DOHH2 (cell line): ENCODE measurements around the gene RAB43.

Source experiments
- H3F3A ChIP-seq: fragments of 200-600 bp; sonication (generic), shearing (Covaris generic); 2 replicates; pipeline ENCODE4 v1.6.0; 2016; ENCODE audit warnings: antibody characterized with exemption, mild to moderate bottlenecking; ENCODE audit not compliant: control insufficient read depth, insufficient read depth
- H3K27ac ChIP-seq: fragments of 200-600 bp; sonication (generic); 2 replicates; pipeline ENCODE4 v1.5.1; 2014; ENCODE audit warnings: low read depth, mild to moderate bottlenecking, low read length, moderate library complexity
- H3K27me3 ChIP-seq: fragments of 200-600 bp; sonication (generic); 2 replicates; pipeline ENCODE4 v1.6.1; 2014; ENCODE audit warnings: mild to moderate bottlenecking, low read length, mixed read lengths; ENCODE audit not compliant: control insufficient read depth
- H3K36me3 ChIP-seq: fragments of 200-600 bp; sonication (generic); 2 replicates; pipeline ENCODE4 v1.6.1; 2014; ENCODE audit warnings: mild to moderate bottlenecking, low read length, moderate library complexity, mixed read lengths; ENCODE audit not compliant: control insufficient read depth
- H3K4me1 ChIP-seq: fragments of 200-600 bp; sonication (generic); 2 replicates; pipeline ENCODE4 v1.6.1; 2014; ENCODE audit warnings: mild to moderate bottlenecking, low read length, mixed read lengths; ENCODE audit not compliant: control insufficient read depth
- H3K4me2 ChIP-seq: fragments of 200-600 bp; sonication (generic); 2 replicates; pipeline ENCODE4 v1.6.0; 2014; ENCODE audit warnings: mild to moderate bottlenecking, low read length, moderate library complexity
- H3K4me3 ChIP-seq: fragments of 200-600 bp; sonication (generic); 2 replicates; pipeline ENCODE4 v1.5.1; 2014; ENCODE audit warnings: mild to moderate bottlenecking, low read length, mixed read lengths
- H3K79me2 ChIP-seq: fragments of 200-600 bp; sonication (generic); 2 replicates; pipeline ENCODE4 v1.6.1; 2014; ENCODE audit warnings: mild to moderate bottlenecking, low read length, mixed read lengths; ENCODE audit not compliant: control insufficient read depth
- H3K9me2 ChIP-seq: fragments of 200-600 bp; sonication (generic); replicated peaks from 2 replicates; pipeline ENCODE4 v1.6.1; 2014; ENCODE audit warnings: mild to moderate bottlenecking, low read length, mixed read lengths; ENCODE audit not compliant: control insufficient read depth
- H3K9me3 ChIP-seq: fragments of 200-600 bp; sonication (generic); 2 replicates; pipeline ENCODE4 v1.6.1; 2014; ENCODE audit warnings: antibody characterized with exemption, low read length, mixed read lengths; ENCODE audit not compliant: control insufficient read depth, insufficient read depth
- H4K20me1 ChIP-seq: fragments of 200-600 bp; sonication (generic); 2 replicates; pipeline ENCODE4 v1.6.0; 2014; ENCODE audit warnings: low read depth, mild to moderate bottlenecking, antibody characterized with exemption, low read length, moderate library complexity; ENCODE audit not compliant: control insufficient read depth, insufficient read depth
- EZH2phosphoT487 ChIP-seq: fragments of 200-600 bp; sonication (generic); IDR thresholded peaks from 2 replicates; pipeline ENCODE4 v1.6.1; 2017; ENCODE audit warnings: borderline replicate concordance, mild to moderate bottlenecking, antibody characterized with exemption, low read length, moderate library complexity, mixed read lengths
- TF ChIP-seq, protein P1 (sequence below): fragments of 200-600 bp; sonication (generic); IDR thresholded peaks from one replicate; pipeline ENCODE4 v1.5.1; 2014; ENCODE audit warnings: antibody characterized with exemption, mild to moderate bottlenecking, low read depth, low read length; ENCODE audit not compliant: poor library complexity, severe bottlenecking

The RAB43 gene

DNA sequence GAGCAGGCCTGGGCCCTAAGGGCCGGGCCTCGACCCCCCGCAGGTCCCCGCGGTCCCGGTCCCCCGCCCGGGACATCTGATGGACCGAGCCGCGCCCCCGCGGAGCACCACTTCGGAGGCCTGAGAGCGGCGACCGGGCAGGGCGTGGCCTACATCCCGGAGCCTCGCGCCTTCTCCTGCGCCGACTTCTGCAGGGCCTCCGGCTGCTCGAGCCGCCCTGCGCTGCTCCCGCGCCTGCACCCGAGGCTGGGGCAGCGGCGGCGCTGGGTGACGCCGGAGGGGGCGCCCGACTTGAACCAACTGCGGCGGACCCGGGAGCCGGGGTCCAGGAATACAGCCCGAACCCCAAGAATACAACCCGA lies 75.9 kb downstream of the RAB43 start:
- Histone ChIP-seq H3K79me2 (no peaks in the 10 kb centered on the region), H3K27me3 (peaks cover 12% of the 10 kb centered on the region), H3K9me3 (peaks cover 4% of the 10 kb centered on the region; the same call in 1 of the 2 replicates), H3K36me3 (no peaks in the 10 kb centered on the region), H3K9me2 (no peaks in the 10 kb centered on the region), H3F3A (no peaks in the 10 kb centered on the region), H3K4me2 (no peak overlapping the region), H3K27ac (no peak overlapping the region), H3K4me3 (no peak overlapping the region), H4K20me1 (no peaks in the 10 kb centered on the region), H3K4me1 (no peaks in the 10 kb centered on the region)
- TF ChIP-seq EZH2phosphoT487, result no peak
- TF ChIP-seq, protein P1, sequence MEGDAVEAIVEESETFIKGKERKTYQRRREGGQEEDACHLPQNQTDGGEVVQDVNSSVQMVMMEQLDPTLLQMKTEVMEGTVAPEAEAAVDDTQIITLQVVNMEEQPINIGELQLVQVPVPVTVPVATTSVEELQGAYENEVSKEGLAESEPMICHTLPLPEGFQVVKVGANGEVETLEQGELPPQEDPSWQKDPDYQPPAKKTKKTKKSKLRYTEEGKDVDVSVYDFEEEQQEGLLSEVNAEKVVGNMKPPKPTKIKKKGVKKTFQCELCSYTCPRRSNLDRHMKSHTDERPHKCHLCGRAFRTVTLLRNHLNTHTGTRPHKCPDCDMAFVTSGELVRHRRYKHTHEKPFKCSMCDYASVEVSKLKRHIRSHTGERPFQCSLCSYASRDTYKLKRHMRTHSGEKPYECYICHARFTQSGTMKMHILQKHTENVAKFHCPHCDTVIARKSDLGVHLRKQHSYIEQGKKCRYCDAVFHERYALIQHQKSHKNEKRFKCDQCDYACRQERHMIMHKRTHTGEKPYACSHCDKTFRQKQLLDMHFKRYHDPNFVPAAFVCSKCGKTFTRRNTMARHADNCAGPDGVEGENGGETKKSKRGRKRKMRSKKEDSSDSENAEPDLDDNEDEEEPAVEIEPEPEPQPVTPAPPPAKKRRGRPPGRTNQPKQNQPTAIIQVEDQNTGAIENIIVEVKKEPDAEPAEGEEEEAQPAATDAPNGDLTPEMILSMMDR, result no peak

DNA sequence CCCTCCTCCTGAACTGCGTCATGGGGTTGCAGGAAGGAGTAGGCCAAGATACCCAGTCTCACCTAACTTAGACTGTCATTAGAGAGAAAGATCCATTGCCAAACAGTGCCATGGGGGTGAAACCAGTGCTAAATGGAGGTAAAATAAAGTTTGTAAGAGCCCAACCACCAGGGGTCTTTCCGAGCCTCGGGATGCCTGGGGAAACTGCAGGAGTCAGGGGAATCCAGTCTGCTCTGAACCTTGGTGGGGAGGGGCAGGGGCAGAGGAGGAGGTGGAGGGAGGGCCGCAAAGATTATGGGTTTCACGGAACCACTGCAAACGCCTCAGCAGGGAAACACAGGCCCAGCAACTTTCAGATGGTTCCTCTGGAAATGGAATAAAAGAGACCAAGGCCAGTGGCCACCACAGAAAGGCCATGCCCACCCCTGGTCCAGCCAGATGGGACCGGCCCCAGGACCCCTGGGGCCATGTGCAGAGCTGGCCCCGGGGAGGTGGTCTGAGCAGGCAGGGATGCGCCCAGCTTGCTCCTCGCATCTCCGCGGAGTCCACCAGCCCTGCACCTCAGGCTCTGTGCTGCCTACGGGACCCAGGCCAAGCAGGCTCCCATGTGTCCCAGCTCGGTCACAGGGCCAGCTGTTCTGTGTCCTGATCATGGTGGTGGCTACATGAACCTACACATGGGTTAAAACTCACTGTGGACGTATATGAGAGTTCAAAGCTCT lies 80.9 kb downstream of the RAB43 start:
- Histone ChIP-seq H3K79me2 (no peaks in the 10 kb centered on the region), H3K4me2 (no peak overlapping the region), H3K36me3 (no peaks in the 10 kb centered on the region), H3F3A (no peaks in the 10 kb centered on the region), H3K27me3 (peaks cover 10% of the 10 kb centered on the region), H3K4me3 (no peak overlapping the region), H4K20me1 (no peaks in the 10 kb centered on the region), H3K9me2 (no peaks in the 10 kb centered on the region), H3K9me3 (no peaks in the 10 kb centered on the region), H3K27ac (no peak overlapping the region), H3K4me1 (no peaks in the 10 kb centered on the region)
- TF ChIP-seq EZH2phosphoT487, result no peak
- TF ChIP-seq, protein P1, result no peak

DNA sequence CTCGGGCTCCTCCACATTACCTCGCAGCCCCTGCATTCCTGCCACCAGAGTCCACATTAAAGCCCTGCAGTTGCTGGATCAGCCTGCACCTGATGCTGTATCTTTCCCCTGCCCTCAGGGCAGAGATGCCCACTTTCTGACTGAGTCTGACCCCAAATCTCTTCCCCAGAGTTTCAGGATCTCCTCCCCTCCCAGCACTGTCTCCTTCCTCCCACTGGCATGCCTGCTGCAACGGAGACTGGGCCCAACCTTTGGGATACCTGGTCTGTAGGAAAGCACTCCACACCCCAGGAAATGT lies 81.6 kb downstream of the RAB43 start:
- Histone ChIP-seq H3K4me1 (no peaks in the 10 kb centered on the region), H3K27me3 (peaks cover 10% of the 10 kb centered on the region), H3K27ac (no peak overlapping the region), H3K4me3 (no peak overlapping the region), H3K4me2 (no peak overlapping the region), H3K9me3 (no peaks in the 10 kb centered on the region), H3K9me2 (no peaks in the 10 kb centered on the region), H3K79me2 (no peaks in the 10 kb centered on the region), H4K20me1 (no peaks in the 10 kb centered on the region), H3K36me3 (no peaks in the 10 kb centered on the region), H3F3A (no peaks in the 10 kb centered on the region)
- TF ChIP-seq, protein P1, result no peak
- TF ChIP-seq EZH2phosphoT487, result no peak
